Neutrophil (primary cell): ENCODE data around the gene LRMDA.
A peak's percentile ranks its signal among the peaks of the same experiment; 100 is the strongest.
"Not testable (repeated sequence)": the region's sequence is repeated elsewhere in the genome, so short reads cannot be mapped to it uniquely, and the experiment has no call there.

Source experiments
- H3K27ac ChIP-seq: fragments of 200-600 bp; sonication (generic); 2 replicates; pipeline ENCODE4 v1.5.1; 2016; ENCODE audit warnings: mild to moderate bottlenecking, moderate library complexity
- H3K27me3 ChIP-seq: fragments of 200-600 bp; sonication (generic); 2 replicates; pipeline ENCODE4 v1.6.0; 2016; ENCODE audit warnings: mild to moderate bottlenecking
- H3K36me3 ChIP-seq: fragments of 200-600 bp; sonication (generic); 2 replicates; pipeline ENCODE4 v1.5.1; 2017
- H3K4me1 ChIP-seq, 2 experiments: fragments of 200-600 bp in 1 of 2; sonication (generic) in 1 of 2; 1 replicate in 1 of 2; 2 replicates in 1 of 2; pipeline versions ENCODE4 v1.5.1 to v1.6.1; 2013 to 2016; ENCODE audit warnings: low read depth in 1 of 2, low read length in 1 of 2, mild to moderate bottlenecking in 1 of 2, moderate library complexity in 1 of 2; ENCODE audit not compliant: control insufficient read depth in 1 of 2, insufficient read depth in 1 of 2
- H3K4me3 ChIP-seq, 2 experiments: fragments of 200-600 bp in 1 of 2; sonication (generic) in 1 of 2; 1 replicate in 1 of 2; 2 replicates in 1 of 2; pipeline ENCODE4 v1.5.1; 2013 to 2016; ENCODE audit warnings: low read depth in 1 of 2, low read length in 1 of 2, mild to moderate bottlenecking in 1 of 2, moderate library complexity in 1 of 2
- H3K9me3 ChIP-seq: fragments of 200-600 bp; sonication (generic); 2 replicates; pipeline ENCODE4 v1.5.1; 2016
- TF ChIP-seq, protein P1 (sequence below): fragments of 200-600 bp; sonication (generic); IDR thresholded peaks from 2 replicates; pipeline ENCODE4 v1.5.1; 2016; ENCODE audit warnings: antibody characterized with exemption

The LRMDA gene

DNA sequence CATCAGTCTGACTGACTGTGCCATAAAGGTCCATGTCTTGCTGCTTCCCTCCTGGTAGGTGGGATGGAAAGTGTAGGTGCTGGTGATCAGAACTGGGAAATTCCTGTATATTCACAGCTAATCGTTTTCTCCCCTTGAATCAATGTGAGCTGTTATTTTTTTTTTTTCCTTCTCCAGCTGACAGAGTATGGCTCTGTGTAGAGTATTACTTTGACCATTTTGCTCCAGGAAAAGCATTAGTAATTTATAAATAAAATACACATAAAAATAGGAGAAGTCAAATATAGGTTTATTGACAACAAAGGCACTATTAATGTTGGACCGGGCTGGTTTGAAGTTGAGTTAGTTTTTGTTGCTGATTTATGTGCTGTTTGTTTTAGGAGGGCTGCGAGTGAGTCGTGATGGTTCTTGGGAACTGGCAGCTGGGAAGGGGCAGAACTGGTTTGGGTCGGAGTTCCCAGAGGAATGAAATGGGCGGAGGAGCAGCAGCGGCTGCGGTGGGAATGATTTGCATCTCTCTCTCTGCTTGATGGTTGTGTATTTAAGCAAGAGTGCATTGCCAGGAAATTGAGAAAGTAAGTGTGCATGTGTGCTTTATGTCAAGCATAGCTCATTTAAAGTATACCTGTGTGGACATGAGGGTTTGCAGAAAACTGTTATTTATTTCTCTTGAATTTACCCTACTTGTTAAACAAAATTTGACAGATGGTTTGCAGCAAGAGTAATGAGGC lies 80.9 kb downstream of the LRMDA start:
- TF ChIP-seq, protein P1, sequence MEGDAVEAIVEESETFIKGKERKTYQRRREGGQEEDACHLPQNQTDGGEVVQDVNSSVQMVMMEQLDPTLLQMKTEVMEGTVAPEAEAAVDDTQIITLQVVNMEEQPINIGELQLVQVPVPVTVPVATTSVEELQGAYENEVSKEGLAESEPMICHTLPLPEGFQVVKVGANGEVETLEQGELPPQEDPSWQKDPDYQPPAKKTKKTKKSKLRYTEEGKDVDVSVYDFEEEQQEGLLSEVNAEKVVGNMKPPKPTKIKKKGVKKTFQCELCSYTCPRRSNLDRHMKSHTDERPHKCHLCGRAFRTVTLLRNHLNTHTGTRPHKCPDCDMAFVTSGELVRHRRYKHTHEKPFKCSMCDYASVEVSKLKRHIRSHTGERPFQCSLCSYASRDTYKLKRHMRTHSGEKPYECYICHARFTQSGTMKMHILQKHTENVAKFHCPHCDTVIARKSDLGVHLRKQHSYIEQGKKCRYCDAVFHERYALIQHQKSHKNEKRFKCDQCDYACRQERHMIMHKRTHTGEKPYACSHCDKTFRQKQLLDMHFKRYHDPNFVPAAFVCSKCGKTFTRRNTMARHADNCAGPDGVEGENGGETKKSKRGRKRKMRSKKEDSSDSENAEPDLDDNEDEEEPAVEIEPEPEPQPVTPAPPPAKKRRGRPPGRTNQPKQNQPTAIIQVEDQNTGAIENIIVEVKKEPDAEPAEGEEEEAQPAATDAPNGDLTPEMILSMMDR = no peak
- no peak overlapping the region for H3K4me3 ChIP-seq
- no peaks in the 10 kb centered on the region for H3K9me3 ChIP-seq
- H3K27me3 ChIP-seq = no peaks in the 10 kb centered on the region
- peaks cover 41 to 65% of the 10 kb centered on the region in 2 experiments for H3K4me1 ChIP-seq
- H3K27ac ChIP-seq = no peak overlapping the region
- H3K36me3 ChIP-seq = no peaks in the 10 kb centered on the region

DNA sequence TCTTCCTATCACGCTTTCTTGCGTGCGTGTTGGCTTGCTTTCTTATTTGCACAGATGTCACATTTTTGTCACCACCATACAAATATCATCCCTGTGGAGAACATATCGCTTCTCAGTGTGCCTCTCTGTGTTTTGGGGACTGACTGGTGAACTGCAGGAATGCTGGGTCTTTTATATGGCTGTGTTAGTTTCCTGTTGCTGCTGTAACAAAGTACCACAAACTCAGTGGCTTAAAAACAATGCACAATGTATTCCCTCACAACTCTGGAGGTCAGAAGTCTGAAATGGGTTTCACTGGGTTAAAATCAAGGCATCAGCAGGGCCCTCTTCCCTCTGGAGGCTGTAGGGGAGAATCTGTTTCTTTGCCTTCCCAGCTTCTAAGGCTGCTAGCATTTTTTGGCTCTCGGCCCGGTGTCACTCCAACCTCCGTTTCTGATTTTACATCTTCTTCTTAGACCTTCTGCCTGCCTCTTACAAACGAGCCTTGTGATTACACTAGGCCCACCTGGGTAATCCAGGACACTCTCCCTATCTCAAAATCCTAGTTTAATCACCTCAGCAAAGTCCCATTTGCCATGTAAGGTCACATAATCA lies 82.0 kb downstream of the LRMDA start:
- no peaks in the 10 kb centered on the region for H3K9me3 ChIP-seq

DNA sequence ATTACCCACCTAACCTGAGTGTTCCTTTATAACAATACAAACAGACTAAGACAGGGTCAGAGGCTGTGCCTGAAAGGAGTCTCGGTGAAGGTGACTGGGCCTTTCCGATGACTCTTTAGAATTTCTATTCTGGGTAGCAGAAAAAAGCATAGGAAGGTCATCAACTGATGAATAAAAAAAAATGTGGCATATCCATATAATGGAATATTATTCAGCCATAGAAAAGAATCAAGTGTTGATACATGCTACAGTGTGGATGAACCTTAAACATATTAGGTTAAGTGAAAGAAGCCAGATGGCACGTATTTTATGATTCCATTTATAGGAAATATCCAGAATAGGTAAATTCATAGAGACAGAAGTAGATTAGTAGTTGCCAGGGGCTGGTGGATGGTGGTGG lies 83.4 kb downstream of the LRMDA start:
- Histone ChIP-seq H3K4me3 (no peak overlapping the region), H3K36me3 (no peaks in the 10 kb centered on the region), H3K9me3 (no peaks in the 10 kb centered on the region), H3K4me1 (peaks cover 41 to 69% of the 10 kb centered on the region in 2 experiments), H3K27ac (no peak overlapping the region), H3K27me3 (no peaks in the 10 kb centered on the region)
- TF ChIP-seq, protein P1 = no peak

More for the DNA sequence above, 82.0 kb downstream of the LRMDA start:
- Histone ChIP-seq H3K27me3 (no peaks in the 10 kb centered on the region), H3K4me3 (no peak overlapping the region), H3K36me3 (no peaks in the 10 kb centered on the region), H3K4me1 (peaks cover 41 to 69% of the 10 kb centered on the region in 2 experiments), H3K27ac (no peak overlapping the region)
- TF ChIP-seq, protein P1 = no peak

DNA sequence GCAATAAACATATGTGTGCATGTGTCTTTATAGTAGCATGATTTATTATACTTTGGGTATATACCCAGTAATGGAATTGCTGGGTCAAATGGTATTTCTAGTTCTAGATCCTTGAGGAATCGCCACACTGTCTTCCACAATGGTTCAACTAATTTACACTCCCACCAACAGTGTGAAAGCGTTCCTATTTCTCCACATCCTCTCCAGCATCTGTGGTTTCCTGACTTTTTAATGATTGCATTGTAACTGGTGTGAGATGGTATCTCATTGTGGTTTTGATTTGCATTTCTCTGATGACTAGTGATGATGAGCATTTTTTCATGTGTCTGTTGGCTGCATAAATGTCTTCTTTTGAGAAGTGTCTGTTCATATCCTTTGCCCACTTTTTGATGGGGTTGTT lies 84.7 kb downstream of the LRMDA start:
- peaks cover 38 to 60% of the 10 kb centered on the region in 2 experiments for H3K4me1 ChIP-seq
- peak overlapping the region; percentile 49 for H3K27ac ChIP-seq
- not testable (repeated sequence) for H3K27me3 ChIP-seq, H3K4me3 ChIP-seq, H3K9me3 ChIP-seq, H3K36me3 ChIP-seq

DNA sequence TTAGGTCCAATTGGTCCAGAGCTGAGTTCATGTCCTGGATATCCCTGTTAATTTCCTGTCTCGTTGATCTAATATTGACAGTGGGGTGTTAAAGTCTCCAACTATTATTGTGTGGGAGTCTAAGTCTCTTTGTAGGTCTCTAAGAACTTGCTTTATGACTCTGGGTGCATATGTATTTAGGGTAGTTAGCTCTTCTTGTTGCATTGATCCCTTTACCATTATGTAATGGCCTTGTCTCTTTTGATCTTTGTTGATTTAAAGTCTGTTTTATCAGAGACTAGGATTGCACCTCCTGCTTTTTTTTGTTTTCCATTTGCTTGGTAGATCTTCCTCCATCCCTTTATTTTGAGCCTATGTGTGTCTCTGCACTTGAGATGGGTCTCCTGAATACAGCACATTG lies 87.8 kb downstream of the LRMDA start:
- H3K27me3 ChIP-seq, H3K27ac ChIP-seq, H3K9me3 ChIP-seq, H3K36me3 ChIP-seq, H3K4me3 ChIP-seq: not testable (repeated sequence)
- H3K4me1 ChIP-seq = peaks cover 13 to 30% of the 10 kb centered on the region in 2 experiments

DNA sequence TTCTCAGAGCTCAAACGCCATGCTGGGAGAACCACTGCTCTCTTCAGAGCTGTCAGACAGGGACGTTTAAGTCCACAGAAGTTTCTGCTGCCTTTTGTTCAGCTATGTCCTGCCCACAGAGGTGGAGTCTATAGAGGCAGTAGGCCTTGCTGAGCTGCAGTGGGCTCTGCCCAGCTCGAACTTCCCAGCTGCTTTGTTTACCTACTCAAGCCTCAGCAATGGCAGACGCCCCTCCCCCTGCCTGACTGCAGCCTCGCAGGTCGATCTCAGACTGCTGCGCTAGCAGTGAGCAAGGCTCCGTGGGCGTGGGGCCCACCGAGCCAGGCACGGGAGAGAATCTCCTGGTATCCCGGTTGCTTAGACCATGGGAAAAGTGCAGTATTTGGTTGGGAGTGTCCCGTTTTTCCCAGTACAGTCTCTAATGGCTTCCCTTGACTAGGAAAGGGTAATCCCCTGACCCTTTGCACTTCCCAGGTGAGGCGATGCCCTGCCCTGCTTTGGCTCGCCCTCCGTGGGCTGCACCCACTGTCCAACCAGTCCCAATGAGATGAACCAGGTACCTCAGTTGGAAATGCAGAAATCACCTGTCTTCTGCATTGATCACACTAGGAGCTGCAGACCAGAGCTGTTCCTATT lies 89.9 kb downstream of the LRMDA start:
- not testable (repeated sequence) for H3K36me3 ChIP-seq, H3K27ac ChIP-seq, H3K4me3 ChIP-seq, H3K27me3 ChIP-seq, H3K9me3 ChIP-seq
- peaks cover 3 to 13% of the 10 kb centered on the region in 2 experiments for H3K4me1 ChIP-seq

DNA sequence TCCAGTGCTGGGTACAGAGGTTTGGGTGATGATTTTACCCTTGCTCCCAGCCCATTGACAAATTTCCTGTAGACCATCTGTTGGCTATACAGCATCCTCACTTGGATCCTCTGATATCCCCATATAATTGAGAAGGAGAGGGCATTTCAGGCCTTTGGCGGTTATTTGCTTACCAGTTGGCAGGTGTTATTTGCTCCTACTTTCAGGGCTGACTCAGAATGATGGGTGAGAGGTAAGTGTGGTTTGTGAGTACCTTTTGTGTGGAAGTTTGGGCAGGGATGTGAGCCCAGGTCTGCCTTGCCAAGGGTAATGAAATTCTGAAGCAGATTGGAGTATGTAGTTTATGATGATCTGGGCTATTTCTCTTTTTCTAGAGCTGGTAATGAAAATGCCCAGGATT lies 93.6 kb downstream of the LRMDA start:
- TF ChIP-seq, protein P1 = no peak
- Histone ChIP-seq H3K36me3 (no peaks in the 10 kb centered on the region), H3K27ac (no peak overlapping the region), H3K4me3 (no peak overlapping the region), H3K27me3 (no peaks in the 10 kb centered on the region), H3K9me3 (no peaks in the 10 kb centered on the region), H3K4me1 (peaks cover 0 to 6% of the 10 kb centered on the region in 2 experiments)
